Adipose tissue (tissue), 3 donors: ENCODE measurements around the gene CCL1. TPM values are rescaled to one million over a fixed set of nuclear protein-coding genes. Genes with fewer than 3 reads are reported as not detected.

Experiments used
- H3K27ac ChIP-seq: one replicate; pipeline ENCODE4 v1.5.1; 2013; ENCODE audit warnings: low read depth, low read length
- WGBS, 3 donors: extraction: QIAGEN DNeasy Blood & Tissue Kit; methylation state at CpG; one replicate each; pipeline ENCODE4 v1.1.7; 2013; 5-methylcytosine and 5-hydroxymethylcytosine counted together
- polyA plus RNA-seq, 3 donors: library from polyadenylated mRNA; stranded (reverse); fragments of 200-250 nt; gene quantifications; one replicate each; pipeline ENCODE4 v1.2.3, GENCODE V29; 2013
- donor health status: healthy with polysubstance abuse.
- donor health status: Bipolar disorder and iron deficiency.
- donor health status: healthy.

The CCL1 gene, protein sequence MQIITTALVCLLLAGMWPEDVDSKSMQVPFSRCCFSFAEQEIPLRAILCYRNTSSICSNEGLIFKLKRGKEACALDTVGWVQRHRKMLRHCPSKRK
- polyA plus RNA-seq: not detected

DNA sequence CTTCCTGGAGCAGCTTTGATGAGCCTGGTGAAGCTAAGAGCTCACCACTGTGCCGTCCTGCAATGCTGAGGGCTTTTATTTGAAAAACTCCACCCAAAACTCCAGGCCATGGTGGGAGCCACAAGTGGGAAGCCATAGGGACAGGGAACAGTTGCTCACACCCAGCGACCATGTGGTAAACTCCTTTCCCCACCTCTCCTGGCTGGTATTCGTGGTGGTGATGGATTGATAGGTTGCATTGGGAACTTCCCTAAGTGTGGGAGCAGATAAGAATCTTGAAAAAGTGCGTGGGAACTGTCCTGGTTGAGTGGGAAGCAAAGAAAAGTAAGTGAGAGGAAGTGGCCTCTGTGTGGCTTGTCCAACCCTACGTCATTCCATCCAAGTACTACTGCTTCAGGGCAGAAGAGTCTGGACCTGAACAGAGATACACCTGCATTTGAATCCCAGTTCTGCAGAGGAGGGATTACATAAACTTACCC is at the start of gene CCL1:
CCL1 (minus strand) TSS at position 51 of the 479 bp plus-strand sequence. CDS start 72 bp downstream, outside the sequence.
- WGBS, 3 donors: 31 to 49% (median 43%) methylated on average over 5 of the region's 5 CpGs
- H3K27ac ChIP-seq: no peak within 1 kb of the TSS

- H3K27ac ChIP-seq: no peak overlapping the region
- WGBS, 3 donors: 43 to 50% (median 48%) methylated on average over 7 of the region's 7 CpGs
These were observed 49.5 kb upstream of the CCL1 start for GRCh38 chr17:34412534-34412933.

GRCh38 chr17:34411646-34412421 is 48.8 kb upstream of the CCL1 start:
- 59 to 68% (median 65%) methylated on average over 5 of the region's 5 CpGs for WGBS, 3 donors
- H3K27ac ChIP-seq: no peak overlapping the region

DNA sequence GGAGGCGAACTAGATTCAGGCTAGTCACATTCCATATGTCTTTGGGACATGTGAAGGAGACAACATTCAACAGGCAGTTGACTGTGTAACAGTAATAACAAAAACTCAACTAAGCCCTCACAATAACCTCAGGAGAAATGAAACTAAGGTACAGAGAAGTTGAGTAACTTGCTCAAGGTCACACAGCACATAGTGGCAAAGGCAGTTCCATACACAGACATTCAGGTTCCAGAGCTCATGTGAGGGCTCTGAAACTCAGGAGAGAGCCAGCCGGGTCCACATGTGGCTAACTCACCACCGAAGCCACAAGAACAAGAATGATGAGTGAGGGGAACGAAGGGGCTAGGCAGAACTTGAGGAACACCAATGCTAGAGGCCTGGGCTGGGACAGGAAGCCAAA is 46.3 kb upstream of the CCL1 start:
- no peak overlapping the region for H3K27ac ChIP-seq
- WGBS, 3 donors: 71 to 77% (median 74%) methylated on average over 4 of the region's 4 CpGs

- H3K27ac ChIP-seq: no peak overlapping the region
- WGBS, 3 donors: 63 to 86% (median 72%) methylated on average over 1 of the region's 1 CpG
These were observed 45.4 kb upstream of the CCL1 start for GRCh38 chr17:34408439-34408838.

DNA sequence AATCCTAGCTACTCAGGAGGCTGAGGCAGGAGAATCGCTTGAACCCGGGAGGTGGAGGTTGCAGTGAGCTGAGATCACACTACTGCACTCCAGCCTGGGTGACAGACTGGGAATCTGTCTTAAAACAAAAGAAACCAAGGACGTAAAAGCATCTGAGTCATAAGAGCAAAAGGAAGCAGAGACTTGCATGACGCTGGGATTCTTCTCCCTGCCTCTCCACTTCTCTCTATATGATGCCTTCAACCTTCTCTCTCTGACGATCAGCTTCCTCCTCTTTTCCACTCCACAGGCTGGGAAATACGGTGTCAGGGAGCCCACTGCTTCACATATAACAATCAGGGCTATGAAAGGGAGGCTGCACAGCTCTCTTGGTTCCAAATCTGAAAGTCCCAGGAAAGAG is 43.2 kb upstream of the CCL1 start:
- 72 to 84% (median 82%) methylated on average over 6 of the region's 6 CpGs for WGBS, 3 donors
- no peak overlapping the region for H3K27ac ChIP-seq

GRCh38 chr17:34403006-34403405 is 40.0 kb upstream of the CCL1 start:
- WGBS, 3 donors: 49 to 65% (median 63%) methylated on average over 4 of the region's 4 CpGs
- no peak overlapping the region for H3K27ac ChIP-seq

DNA sequence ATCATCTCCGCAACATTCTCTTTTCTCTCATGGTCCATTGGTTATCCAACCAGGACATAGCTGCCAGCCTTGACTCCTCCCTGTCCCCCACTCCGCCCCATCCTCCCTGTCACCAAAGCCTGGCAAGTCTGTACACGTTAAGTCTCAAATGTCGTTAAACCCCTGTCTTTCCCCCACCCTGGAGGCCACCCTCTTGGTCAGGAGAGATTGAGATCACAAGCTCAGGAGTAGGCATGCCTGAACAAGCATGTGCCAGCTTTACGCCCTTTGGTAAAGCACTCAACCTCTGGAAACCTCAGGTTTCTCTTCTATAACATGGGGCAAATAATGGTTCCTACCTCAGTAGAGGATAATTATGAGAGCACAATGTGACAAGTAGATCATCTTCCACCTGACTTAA is 38.1 kb upstream of the CCL1 start:
- WGBS, 3 donors: 76 to 89% (median 86%) methylated on average over 5 of the region's 5 CpGs
- H3K27ac ChIP-seq: no peak overlapping the region

- 63 to 73% (median 69%) methylated on average over 10 of the region's 10 CpGs for WGBS, 3 donors
- H3K27ac ChIP-seq: no peak overlapping the region
These were observed 37.4 kb upstream of the CCL1 start for GRCh38 chr17:34400301-34400931.

DNA sequence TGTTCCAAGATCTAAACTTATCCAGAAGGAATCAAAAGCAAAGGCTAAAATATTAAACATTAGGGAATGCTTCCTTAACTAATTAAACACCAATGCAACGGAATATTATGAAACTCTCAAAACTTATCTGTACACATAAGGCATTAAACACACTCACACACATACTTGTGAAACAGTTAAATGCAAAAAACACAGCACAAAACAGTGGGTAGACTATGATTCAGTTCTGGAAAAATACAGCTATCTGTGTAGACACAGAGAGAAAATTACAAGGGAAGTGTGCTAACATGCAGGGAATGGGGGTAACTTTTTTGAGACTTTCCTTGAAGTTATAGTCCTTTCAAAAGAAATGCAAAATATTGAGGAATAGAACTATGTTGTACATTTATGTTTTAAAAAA is 36.7 kb upstream of the CCL1 start:
- WGBS, 3 donors: 35 to 56% (median 54%) methylated on average over 1 of the region's 1 CpG
- H3K27ac ChIP-seq: no peak overlapping the region

GRCh38 chr17:34398990-34399389 is 36.0 kb upstream of the CCL1 start:
- no peak overlapping the region for H3K27ac ChIP-seq

DNA sequence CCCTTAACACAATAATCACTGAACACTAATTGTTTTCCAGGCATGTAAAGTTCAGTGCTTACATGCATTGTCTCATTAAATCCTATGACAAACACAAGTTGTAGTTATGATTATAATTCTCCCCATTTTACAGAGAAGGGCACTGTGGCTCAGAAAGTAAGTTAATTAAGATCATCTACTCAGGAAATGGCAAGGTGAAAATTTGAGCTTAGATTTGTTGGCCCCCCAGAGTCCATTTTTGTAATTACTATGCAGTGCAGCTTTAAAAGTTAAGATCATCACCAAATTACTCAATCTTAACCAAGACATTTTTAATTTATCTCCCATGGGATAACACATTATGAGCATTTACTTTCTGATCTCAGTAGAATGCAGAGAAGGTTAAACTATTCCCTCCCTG is 34.2 kb upstream of the CCL1 start:
- H3K27ac ChIP-seq: no peak overlapping the region

More at GRCh38 chr17:34398990-34399389, 36.0 kb upstream of the CCL1 start:
- WGBS, 3 donors: 26 to 35% (median 30%) methylated on average over 2 of the region's 2 CpGs

DNA sequence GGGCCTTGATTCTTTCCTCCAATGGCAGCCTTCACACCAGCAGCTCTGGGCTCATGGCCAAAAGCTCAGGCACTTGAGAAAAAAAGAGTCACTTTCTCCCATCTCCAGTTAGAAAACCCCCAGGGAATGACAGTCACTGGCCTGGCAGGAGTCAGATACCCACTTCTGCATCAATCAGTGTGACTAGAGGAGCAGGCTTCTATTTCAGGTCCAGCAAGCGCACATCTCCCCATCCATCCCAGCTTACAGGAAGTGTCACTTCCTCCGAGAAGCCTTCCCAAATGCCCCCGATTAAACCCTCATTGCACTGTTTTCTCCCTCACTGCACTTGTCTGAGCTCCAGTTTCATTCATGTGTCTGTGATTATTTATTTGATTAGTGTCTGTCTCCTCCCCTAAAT is 30.4 kb upstream of the CCL1 start:
- WGBS, 3 donors: 68 to 77% (median 72%) methylated on average over 3 of the region's 3 CpGs
- H3K27ac ChIP-seq: no peak overlapping the region

DNA sequence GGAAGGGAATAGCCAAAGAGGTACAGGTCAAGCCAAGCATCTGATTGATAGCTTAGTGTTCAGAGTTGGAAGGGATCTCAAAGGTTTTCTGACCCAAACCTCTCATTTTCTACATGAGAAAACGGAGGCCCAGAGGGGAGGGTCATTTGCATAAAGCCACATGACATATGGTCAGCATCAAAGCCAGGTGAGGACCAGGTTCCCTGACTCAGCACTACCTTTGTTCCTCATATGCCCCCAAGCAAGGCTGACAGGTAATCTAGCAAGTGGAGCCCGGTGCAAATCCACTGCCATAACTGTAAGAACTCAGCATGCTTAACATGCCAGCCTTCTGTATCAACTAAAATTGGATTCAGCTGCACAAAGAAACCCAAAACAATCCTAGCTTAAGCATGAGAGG is 28.2 kb upstream of the CCL1 start:
- H3K27ac ChIP-seq: no peak overlapping the region
- 61 to 75% (median 71%) methylated on average over 2 of the region's 2 CpGs for WGBS, 3 donors

- WGBS, 3 donors: 61 to 86% (median 78%) methylated on average over 4 of the region's 4 CpGs
- no peak overlapping the region for H3K27ac ChIP-seq
These were observed 27.6 kb upstream of the CCL1 start for GRCh38 chr17:34390649-34391048.

GRCh38 chr17:34389126-34389750 is 26.2 kb upstream of the CCL1 start:
- 60 to 67% (median 60%) methylated on average over 6 of the region's 6 CpGs for WGBS, 3 donors
- no peak overlapping the region for H3K27ac ChIP-seq

GRCh38 chr17:34387566-34387965 is 24.5 kb upstream of the CCL1 start:
- no peak overlapping the region for H3K27ac ChIP-seq
- 55 to 61% (median 57%) methylated on average over 5 of the region's 5 CpGs for WGBS, 3 donors

DNA sequence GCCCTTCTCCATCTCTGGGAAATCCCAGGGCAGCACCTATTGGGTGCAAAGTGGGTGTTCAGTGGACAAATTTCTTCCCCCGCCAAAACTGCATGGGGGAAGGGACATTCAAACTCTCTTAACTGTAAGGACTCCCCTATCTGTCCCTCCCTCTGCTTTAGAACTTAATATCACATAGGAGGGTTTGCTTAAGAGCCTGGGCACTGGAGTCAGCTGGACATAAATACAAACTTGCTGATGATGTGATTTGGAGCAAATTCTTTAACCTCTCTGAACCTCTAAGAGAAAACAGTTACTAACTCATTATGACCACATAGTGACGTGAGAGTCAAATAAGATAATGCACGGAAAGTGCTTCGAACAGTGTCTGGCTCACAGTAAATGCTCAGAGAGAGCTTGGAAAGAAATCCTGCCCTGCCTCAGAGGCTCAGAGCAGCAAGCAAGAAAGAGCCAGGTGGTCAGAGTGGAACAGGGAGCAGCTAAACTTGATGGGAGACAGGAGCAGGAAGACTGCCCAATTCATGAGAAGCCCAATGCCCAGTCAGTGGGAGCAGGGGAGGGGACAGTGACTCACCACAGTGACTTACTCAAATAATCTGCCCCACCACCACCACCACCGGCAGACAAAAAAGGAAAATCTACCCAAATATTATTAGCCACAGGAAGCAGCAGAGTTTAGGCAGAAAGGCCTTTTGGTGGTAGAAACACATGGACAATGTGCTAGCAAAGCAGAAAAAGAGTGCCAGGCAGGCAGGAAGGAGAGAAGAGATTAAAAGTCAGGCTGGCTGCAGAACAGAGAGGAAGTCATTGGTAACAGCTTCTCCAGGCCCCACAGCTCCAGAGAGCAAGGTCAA is 23.9 kb upstream of the CCL1 start:
- no peak overlapping the region for H3K27ac ChIP-seq
- 58 to 69% (median 65%) methylated on average over 5 of the region's 5 CpGs for WGBS, 3 donors
